Measurements from ENCODE around the gene BCKDHB. TPM values are rescaled to one million over a fixed set of nuclear protein-coding genes. Genes with fewer than 3 reads are reported as not detected.

BCKDHB gene
- total RNA-seq, 6 experiments from 2014 or later: 16.7 to 20.2 (median 18.7) TPM

GRCh38 chr6:80363501-80364122 lies 257.1 kb downstream of the BCKDHB start:
- H3K27me3 Mint-ChIP-seq (ENCODE audit: insufficient read depth): no peaks in the 10 kb centered on the region
- no peak overlapping the region for H3K4me3 Mint-ChIP-seq
- TF ChIP-seq, protein P1, sequence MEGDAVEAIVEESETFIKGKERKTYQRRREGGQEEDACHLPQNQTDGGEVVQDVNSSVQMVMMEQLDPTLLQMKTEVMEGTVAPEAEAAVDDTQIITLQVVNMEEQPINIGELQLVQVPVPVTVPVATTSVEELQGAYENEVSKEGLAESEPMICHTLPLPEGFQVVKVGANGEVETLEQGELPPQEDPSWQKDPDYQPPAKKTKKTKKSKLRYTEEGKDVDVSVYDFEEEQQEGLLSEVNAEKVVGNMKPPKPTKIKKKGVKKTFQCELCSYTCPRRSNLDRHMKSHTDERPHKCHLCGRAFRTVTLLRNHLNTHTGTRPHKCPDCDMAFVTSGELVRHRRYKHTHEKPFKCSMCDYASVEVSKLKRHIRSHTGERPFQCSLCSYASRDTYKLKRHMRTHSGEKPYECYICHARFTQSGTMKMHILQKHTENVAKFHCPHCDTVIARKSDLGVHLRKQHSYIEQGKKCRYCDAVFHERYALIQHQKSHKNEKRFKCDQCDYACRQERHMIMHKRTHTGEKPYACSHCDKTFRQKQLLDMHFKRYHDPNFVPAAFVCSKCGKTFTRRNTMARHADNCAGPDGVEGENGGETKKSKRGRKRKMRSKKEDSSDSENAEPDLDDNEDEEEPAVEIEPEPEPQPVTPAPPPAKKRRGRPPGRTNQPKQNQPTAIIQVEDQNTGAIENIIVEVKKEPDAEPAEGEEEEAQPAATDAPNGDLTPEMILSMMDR (IDR thresholded peaks at IDR 0.05): no peak
- peaks cover 6% of the 10 kb centered on the region; the same call in 1 of the 2 replicates for H3K4me1 Mint-ChIP-seq (ENCODE audit: low read depth)
- no peak for DNase-seq
- H3K9me3 Mint-ChIP-seq: no peaks in the 10 kb centered on the region
- H3K27ac Mint-ChIP-seq: no peak overlapping the region
- no peaks in the 10 kb centered on the region for H3K36me3 Mint-ChIP-seq (ENCODE audit: low read depth)

DNA sequence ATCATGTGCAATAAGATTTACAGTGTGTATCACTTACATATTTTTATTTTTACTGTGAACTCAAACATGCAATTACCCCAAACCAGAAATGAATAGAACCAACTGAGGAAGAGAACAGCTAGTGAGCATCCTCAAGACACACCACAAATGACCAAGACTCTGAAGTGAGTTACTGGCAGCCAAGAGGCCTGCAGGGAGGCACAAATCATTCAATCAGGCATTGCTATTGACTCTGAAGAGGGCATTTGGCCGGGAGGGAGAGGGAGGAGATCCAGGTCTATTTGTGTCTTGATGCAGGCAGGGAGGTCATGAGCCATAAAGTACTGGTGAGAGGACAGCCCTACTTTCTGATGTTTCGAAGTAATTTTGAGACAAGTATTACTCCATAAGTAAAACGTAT lies 257.7 kb downstream of the BCKDHB start:
- no peak overlapping the region for H3K27ac Mint-ChIP-seq
- H3K36me3 Mint-ChIP-seq (ENCODE audit: low read depth): no peaks in the 10 kb centered on the region
- H3K4me3 Mint-ChIP-seq: no peak overlapping the region
- TF ChIP-seq, protein P1 (IDR thresholded peaks at IDR 0.05): no peak
- H3K9me3 Mint-ChIP-seq: no peaks in the 10 kb centered on the region
- no peaks in the 10 kb centered on the region for H3K27me3 Mint-ChIP-seq (ENCODE audit: insufficient read depth)
- peaks cover 6% of the 10 kb centered on the region; the same call in 1 of the 2 replicates for H3K4me1 Mint-ChIP-seq (ENCODE audit: low read depth)
- DNase-seq: no peak

DNA sequence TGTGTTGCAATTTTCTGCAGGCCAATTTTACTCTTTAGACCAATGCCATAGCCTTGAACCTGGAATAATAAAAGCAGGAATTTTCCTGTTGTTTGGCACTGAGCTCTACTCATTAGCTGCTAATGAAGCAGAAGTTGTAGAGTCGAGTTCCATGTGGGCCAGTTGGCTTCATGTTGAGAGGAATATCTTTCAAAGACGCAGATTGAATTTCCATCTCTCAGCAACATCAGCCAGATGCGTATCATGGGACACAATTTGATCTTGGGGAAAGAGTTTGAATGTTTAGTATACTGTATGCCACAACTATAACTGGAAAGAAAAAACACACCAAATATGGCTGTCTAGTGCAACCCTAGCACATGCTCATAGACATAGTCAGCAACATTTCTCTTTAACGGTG lies 259.6 kb downstream of the BCKDHB start:
- peaks cover 6% of the 10 kb centered on the region; the same call in 1 of the 2 replicates for H3K4me1 Mint-ChIP-seq (ENCODE audit: low read depth)
- H3K27ac Mint-ChIP-seq: no peak overlapping the region
- no peaks in the 10 kb centered on the region for H3K27me3 Mint-ChIP-seq (ENCODE audit: insufficient read depth)
- no peak for DNase-seq
- H3K9me3 Mint-ChIP-seq: no peaks in the 10 kb centered on the region
- no peaks in the 10 kb centered on the region for H3K36me3 Mint-ChIP-seq (ENCODE audit: low read depth)
- H3K4me3 Mint-ChIP-seq: no peak overlapping the region
- TF ChIP-seq, protein P1 (IDR thresholded peaks at IDR 0.05): no peak

DNA sequence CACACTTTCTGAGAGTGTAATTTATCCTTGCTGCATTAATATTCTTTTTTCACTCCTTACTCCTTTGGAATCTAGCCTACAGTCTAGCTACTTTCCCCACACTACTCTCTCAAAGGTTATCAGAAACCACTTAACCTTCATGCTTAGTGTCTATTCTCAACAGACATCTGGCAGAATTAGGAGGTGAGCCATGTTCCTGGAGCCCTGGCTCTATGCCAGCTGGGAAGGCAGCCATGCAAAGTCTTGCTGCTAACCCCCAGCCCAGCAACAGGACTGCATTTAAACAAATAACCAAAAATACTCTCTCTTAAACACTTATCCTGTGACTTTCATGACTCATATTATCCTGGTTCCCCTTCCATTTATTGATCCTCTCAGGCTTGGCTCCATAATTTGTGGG lies 260.2 kb downstream of the BCKDHB start:
- H3K4me1 Mint-ChIP-seq (ENCODE audit: low read depth): peaks cover 6% of the 10 kb centered on the region; the same call in 1 of the 2 replicates
- TF ChIP-seq, protein P1 (IDR thresholded peaks at IDR 0.05): no peak
- H3K36me3 Mint-ChIP-seq (ENCODE audit: low read depth): no peaks in the 10 kb centered on the region
- DNase-seq: no peak
- no peaks in the 10 kb centered on the region for H3K27me3 Mint-ChIP-seq (ENCODE audit: insufficient read depth)
- no peak overlapping the region for H3K27ac Mint-ChIP-seq
- no peak overlapping the region for H3K4me3 Mint-ChIP-seq
- no peaks in the 10 kb centered on the region for H3K9me3 Mint-ChIP-seq

- H3K4me3 Mint-ChIP-seq: no peak overlapping the region
- TF ChIP-seq, protein P1 (IDR thresholded peaks at IDR 0.05): no peak
- no peak overlapping the region for H3K27ac Mint-ChIP-seq
- H3K9me3 Mint-ChIP-seq: no peaks in the 10 kb centered on the region
- peaks cover 7% of the 10 kb centered on the region; the same call in 1 of the 2 replicates for H3K36me3 Mint-ChIP-seq (ENCODE audit: low read depth)
- no peaks in the 10 kb centered on the region for H3K27me3 Mint-ChIP-seq (ENCODE audit: insufficient read depth)
- H3K4me1 Mint-ChIP-seq (ENCODE audit: low read depth): peaks cover 9% of the 10 kb centered on the region
- no peak for DNase-seq
These were observed 269.9 kb downstream of the BCKDHB start for GRCh38 chr6:80376411-80376810.

Data from HFFc6 (cell line).